Muscle layer of colon (tissue), 2 donors: ENCODE results near the gene RAI2.
"Not testable (repeated sequence)": the region's sequence is repeated elsewhere in the genome, so short reads cannot be mapped to it uniquely, and the experiment has no call there.

ENCODE experiments used
- H3K27ac ChIP-seq: one replicate; pipeline ENCODE4 v1.7.0; 2013; ENCODE audit warnings: low read depth, mild to moderate bottlenecking, low read length, moderate library complexity
- H3K27me3 ChIP-seq, 2 donors: one replicate each; pipeline ENCODE4 v1.7.0; 2013; ENCODE audit warnings: low read length in 2 of 2, mild to moderate bottlenecking in 2 of 2; ENCODE audit not compliant: insufficient read depth in 2 of 2, control insufficient read depth in 1 of 2
- H3K36me3 ChIP-seq: one replicate; pipeline ENCODE4 v1.7.0; 2013; ENCODE audit warnings: mild to moderate bottlenecking, low read length; ENCODE audit not compliant: insufficient read depth
- H3K4me1 ChIP-seq: one replicate; pipeline ENCODE4 v1.7.0; 2013; ENCODE audit warnings: mild to moderate bottlenecking, low read length; ENCODE audit not compliant: insufficient read depth
- H3K4me3 ChIP-seq, 2 donors: one replicate each; pipeline ENCODE4 v1.7.0; 2013; ENCODE audit warnings: low read length in 2 of 2, low read depth in 1 of 2, mild to moderate bottlenecking in 1 of 2, moderate library complexity in 1 of 2
- H3K9ac ChIP-seq: one replicate; pipeline ENCODE4 v1.7.0; 2013; ENCODE audit warnings: low read length
- H3K9me3 ChIP-seq: one replicate; pipeline ENCODE4 v1.7.0; 2013; ENCODE audit warnings: mild to moderate bottlenecking, low read length
- donor health status: abdominal sarcoma.
- donor health status: Adenocarcinoma of cecum.

RAI2 gene

DNA sequence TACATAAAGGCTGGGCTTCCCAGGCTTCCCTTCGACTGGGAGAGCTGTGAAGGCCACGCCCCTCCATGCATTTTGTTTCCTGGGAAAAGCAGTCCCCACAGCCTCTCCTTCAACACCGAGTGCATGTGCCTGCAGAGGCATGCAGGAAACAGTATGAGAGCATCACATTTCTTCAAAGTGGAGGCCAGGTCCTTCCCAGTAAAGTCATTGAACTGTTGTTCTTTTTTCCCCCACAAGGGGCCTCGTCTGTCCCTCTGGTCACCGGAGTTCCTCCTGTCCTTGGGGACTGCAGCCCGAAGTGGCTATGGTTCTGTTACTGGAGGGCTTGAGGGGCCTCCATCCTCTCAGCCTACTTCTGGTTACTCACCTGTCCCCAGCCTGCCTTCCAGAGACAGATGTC, 56.0 kb downstream of the RAI2 start:
- no peak overlapping the region for H3K4me3 ChIP-seq
- H3K9me3 ChIP-seq = no peaks in the 10 kb centered on the region
- no peak overlapping the region for H3K27ac ChIP-seq
- peaks cover 0 to 4% of the 10 kb centered on the region in 2 donors for H3K27me3 ChIP-seq
- no peak overlapping the region for H3K9ac ChIP-seq
- H3K4me1 ChIP-seq = no peaks in the 10 kb centered on the region
- H3K36me3 ChIP-seq = peaks cover 5% of the 10 kb centered on the region

DNA sequence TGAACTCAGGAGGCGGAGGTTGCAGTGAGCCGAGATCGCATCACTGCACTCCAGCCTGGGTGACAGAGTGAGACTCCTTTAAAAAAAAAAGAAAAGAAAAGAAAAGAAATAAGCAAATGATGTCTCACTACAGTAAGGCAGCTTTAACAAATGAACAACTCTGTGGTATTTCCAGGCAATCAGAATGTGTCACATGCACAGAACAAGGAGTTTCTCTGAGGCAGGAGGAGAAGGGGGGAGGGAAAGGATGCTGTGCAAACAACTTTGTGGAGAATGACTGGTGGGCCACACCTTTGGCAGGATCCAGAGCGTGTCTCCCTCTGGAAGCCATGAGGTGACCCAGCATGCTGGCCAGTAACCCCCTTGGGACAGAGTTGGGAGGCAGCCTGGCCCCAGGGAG, 57.6 kb downstream of the RAI2 start:
- no peaks in the 10 kb centered on the region for H3K9me3 ChIP-seq
- H3K9ac ChIP-seq = no peak overlapping the region
- peaks cover 0 to 4% of the 10 kb centered on the region in 2 donors for H3K27me3 ChIP-seq
- peaks cover 5% of the 10 kb centered on the region for H3K36me3 ChIP-seq
- H3K4me1 ChIP-seq = no peaks in the 10 kb centered on the region
- no peak overlapping the region for H3K27ac ChIP-seq
- no peak overlapping the region for H3K4me3 ChIP-seq

- Histone ChIP-seq H3K9ac (no peak overlapping the region), H3K36me3 (peaks cover 5% of the 10 kb centered on the region), H3K4me3 (no peak overlapping the region), H3K4me1 (no peaks in the 10 kb centered on the region), H3K9me3 (no peaks in the 10 kb centered on the region), H3K27ac (no peak overlapping the region), H3K27me3 (peaks cover 0 to 4% of the 10 kb centered on the region in 2 donors)
Observed at GRCh38 chrX:17802756-17803155, 58.3 kb downstream of the RAI2 start.

DNA sequence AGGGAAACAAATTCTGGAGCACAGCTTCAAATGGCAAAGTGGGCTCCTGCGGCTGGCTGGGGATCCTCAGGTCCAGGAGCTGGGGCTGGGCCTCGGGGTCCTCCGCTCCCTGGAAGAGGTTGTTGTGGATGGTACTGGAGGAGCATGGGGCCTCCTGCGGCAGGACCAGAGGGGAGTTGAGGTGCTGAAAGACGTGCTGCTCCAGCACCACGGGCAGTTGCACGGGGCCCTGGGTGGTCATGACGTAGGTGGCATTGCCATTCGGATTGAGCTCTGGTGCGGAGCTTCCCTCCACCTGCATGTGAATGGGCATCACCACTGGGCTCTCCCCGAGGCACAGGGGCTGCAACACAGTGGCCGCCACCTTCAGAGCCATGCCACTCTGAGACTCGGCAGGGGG, 59.7 kb downstream of the RAI2 start:
- H3K27ac ChIP-seq = no peak overlapping the region
- no peak overlapping the region for H3K9ac ChIP-seq
- peaks cover 0 to 4% of the 10 kb centered on the region in 2 donors for H3K27me3 ChIP-seq
- peaks cover 5% of the 10 kb centered on the region for H3K36me3 ChIP-seq
- H3K4me3 ChIP-seq = no peak overlapping the region
- no peaks in the 10 kb centered on the region for H3K4me1 ChIP-seq
- no peaks in the 10 kb centered on the region for H3K9me3 ChIP-seq

- no peaks in the 10 kb centered on the region for H3K4me1 ChIP-seq
Observed at GRCh38 chrX:17798921-17799320, 62.2 kb downstream of the RAI2 start.

DNA sequence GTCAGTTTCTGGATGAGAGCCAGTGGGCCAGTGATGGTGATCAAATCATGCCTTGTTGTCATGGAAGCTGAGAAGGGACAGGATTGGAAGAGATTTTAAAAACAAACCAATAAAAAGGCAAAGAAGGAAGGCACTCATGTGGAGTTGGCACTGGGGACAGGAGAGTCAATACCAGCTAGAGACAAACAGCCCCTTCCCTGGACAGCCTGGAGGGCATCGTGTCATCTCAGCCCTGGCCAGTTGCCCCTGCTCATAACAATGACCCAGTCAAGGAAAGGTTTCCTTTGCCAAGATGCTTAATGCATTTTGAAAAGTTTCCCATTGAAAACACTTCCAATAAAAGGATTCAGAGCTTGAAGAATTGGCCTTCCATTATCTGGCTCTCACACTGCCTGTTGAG, 68.3 kb downstream of the RAI2 start:
- Histone ChIP-seq H3K36me3 (no peaks in the 10 kb centered on the region), H3K27ac (no peak overlapping the region), H3K9ac (no peak overlapping the region), H3K27me3 (peaks cover 4 to 8% of the 10 kb centered on the region in 2 donors), H3K4me3 (no peak overlapping the region), H3K4me1 (peaks cover 6% of the 10 kb centered on the region), H3K9me3 (no peaks in the 10 kb centered on the region)

More at GRCh38 chrX:17798921-17799320, 62.2 kb downstream of the RAI2 start:
- peaks cover 4 to 5% of the 10 kb centered on the region in 2 donors for H3K27me3 ChIP-seq
- H3K9ac ChIP-seq = no peak overlapping the region
- H3K36me3 ChIP-seq = peaks cover 5% of the 10 kb centered on the region
- no peak overlapping the region for H3K4me3 ChIP-seq
- no peaks in the 10 kb centered on the region for H3K9me3 ChIP-seq
- no peak overlapping the region for H3K27ac ChIP-seq

DNA sequence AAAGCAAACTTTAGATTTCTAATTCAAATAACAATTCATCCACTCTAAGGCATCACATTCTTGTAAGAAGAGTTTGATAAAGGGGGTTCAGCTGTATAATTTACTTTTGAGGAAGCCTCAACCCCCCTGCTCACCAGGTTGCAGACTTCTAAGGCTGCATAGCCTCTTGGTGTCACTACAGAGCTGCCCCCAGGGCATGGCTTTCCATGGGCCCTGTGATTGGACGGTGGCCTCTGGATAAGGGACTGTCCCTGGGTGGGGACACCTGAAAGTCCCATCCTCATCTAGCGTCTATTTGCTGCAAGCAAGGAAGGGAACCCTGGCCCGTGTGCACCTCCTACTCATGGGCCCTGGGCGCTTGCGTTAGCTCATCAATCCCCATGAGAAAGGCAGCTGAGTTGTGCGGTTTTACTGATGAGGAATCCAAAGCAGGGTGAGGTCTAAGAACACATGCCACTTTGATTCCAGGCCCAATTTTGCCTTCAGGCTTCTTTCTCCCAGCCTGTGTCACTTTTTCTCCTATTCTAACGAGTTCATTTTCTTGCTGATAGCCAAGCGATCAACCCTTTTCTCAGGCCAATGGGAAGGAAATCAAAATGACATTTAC, 72.0 kb downstream of the RAI2 start:
- peaks cover 0 to 4% of the 10 kb centered on the region in 2 donors for H3K27me3 ChIP-seq
- no peak overlapping the region for H3K9ac ChIP-seq
- H3K4me3 ChIP-seq = no peak overlapping the region
- no peaks in the 10 kb centered on the region for H3K9me3 ChIP-seq
- peaks cover 6% of the 10 kb centered on the region for H3K4me1 ChIP-seq
- H3K27ac ChIP-seq = no peak overlapping the region
- H3K36me3 ChIP-seq = no peaks in the 10 kb centered on the region

- Histone ChIP-seq H3K27ac (no peak overlapping the region), H3K9ac (no peak overlapping the region), H3K36me3 (no peaks in the 10 kb centered on the region), H3K27me3 (no peaks in the 10 kb centered on the region), H3K4me1 (peaks cover 6% of the 10 kb centered on the region), H3K4me3 (no peak overlapping the region), H3K9me3 (no peaks in the 10 kb centered on the region)
Observed at GRCh38 chrX:17788439-17788838, 72.7 kb downstream of the RAI2 start.

- Histone ChIP-seq H3K27ac (no peak overlapping the region), H3K4me1 (peaks cover 6% of the 10 kb centered on the region), H3K4me3 (no peak overlapping the region), H3K9me3 (no peaks in the 10 kb centered on the region), H3K27me3 (no peaks in the 10 kb centered on the region), H3K36me3 (no peaks in the 10 kb centered on the region), H3K9ac (no peak overlapping the region)
Observed at GRCh38 chrX:17787557-17787956, 73.5 kb downstream of the RAI2 start.

GRCh38 chrX:17786554-17787347, 74.3 kb downstream of the RAI2 start:
- H3K36me3 ChIP-seq, H3K4me3 ChIP-seq, H3K27me3 ChIP-seq, H3K27ac ChIP-seq, H3K9ac ChIP-seq, H3K9me3 ChIP-seq, H3K4me1 ChIP-seq: not testable (repeated sequence)

DNA sequence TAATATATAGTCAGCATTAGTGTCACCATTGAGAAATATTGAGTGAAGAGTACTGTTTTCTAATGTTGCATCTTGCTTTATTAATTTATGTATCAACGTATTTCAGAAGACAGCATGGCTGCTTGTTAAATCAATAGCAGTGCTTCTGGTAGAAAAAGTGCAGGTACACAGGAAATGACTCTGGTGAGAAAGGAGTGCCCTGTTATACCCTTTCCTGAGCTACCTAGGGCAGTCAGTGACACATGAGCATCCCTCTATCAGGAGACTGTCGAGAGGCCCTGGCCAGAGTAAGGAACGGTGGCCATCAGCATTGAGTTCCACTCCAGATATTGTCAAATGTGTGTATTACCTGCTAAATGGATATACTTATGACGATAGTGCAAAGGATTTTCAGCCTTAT, 81.7 kb downstream of the RAI2 start:
- Histone ChIP-seq H3K4me3 (no peak overlapping the region), H3K4me1 (no peaks in the 10 kb centered on the region), H3K27me3 (no peaks in the 10 kb centered on the region), H3K27ac (no peak overlapping the region), H3K9ac (no peak overlapping the region), H3K36me3 (no peaks in the 10 kb centered on the region), H3K9me3 (no peaks in the 10 kb centered on the region)

GRCh38 chrX:17778997-17779396, 82.1 kb downstream of the RAI2 start:
- Histone ChIP-seq H3K9me3 (no peaks in the 10 kb centered on the region), H3K27me3 (no peaks in the 10 kb centered on the region), H3K4me3 (no peak overlapping the region), H3K9ac (no peak overlapping the region), H3K4me1 (no peaks in the 10 kb centered on the region), H3K36me3 (no peaks in the 10 kb centered on the region), H3K27ac (no peak overlapping the region)
